Measurements from ENCODE around the gene MYOZ1. TPM values are rescaled to one million over a fixed set of nuclear protein-coding genes. Genes with fewer than 3 reads are reported as not detected.

Gene MYOZ1
- total RNA-seq, 1 experiment from 2014 or later = not detected

DNA sequence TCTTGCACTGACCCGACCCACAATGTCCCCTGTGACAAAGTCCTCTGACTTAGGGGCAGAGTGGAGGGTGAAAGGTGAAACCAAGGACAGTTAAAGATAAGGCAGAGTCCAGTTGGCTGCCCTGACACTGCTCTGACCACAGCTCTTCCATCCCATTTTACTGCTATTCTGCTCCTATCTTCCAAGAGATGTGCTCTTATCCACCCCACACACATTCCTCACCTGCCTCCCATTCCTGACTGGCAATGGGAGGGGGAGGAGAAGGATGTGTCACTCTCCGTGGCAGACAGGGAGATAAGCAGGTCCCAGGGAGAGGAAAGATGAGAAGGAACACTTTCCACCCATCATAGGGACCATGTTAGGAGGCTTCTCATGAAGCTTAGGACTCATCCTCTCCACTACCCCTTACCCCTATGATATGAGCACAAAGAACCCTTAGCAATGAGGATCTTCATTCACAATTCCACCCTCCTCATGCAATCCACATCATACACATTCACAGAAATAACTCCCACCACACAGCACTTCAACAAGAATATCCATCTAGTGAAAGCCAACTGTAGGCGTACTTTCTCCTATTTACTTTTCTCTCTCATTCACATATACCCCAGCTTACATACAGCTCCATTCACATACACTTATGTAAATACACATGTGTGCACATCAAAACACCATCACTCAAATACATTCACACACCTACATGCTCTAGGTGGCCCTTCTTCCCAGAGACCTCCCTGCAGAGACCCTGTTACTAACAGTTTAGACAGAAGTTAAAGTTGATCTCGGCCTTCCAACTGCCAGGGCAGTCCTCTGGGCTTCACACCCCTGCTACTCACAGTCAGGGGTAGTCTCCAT, 7.9 kb upstream of the MYOZ1 start (continued):
- TF ChIP-seq FOSL1 (IDR thresholded peaks at IDR 0.05; ENCODE audit: low read depth) = no peak
- TF ChIP-seq SIN3A (IDR thresholded peaks at IDR 0.05; ENCODE audit: low read depth) = no peak
- TF ChIP-seq POLR2A (IDR thresholded peaks at IDR 0.05; ENCODE audit: borderline replicate concordance, extremely low read depth, insufficient read depth, insufficient read length) = no peak
- no peak for TF ChIP-seq POLR2AphosphoS5 (IDR thresholded peaks at IDR 0.05; ENCODE audit: low read depth, low read length)
- no peak for TF ChIP-seq ZFX (IDR thresholded peaks at IDR 0.05)
- no peak for TF ChIP-seq CEBPB (IDR thresholded peaks at IDR 0.05; ENCODE audit: low read depth)

DNA sequence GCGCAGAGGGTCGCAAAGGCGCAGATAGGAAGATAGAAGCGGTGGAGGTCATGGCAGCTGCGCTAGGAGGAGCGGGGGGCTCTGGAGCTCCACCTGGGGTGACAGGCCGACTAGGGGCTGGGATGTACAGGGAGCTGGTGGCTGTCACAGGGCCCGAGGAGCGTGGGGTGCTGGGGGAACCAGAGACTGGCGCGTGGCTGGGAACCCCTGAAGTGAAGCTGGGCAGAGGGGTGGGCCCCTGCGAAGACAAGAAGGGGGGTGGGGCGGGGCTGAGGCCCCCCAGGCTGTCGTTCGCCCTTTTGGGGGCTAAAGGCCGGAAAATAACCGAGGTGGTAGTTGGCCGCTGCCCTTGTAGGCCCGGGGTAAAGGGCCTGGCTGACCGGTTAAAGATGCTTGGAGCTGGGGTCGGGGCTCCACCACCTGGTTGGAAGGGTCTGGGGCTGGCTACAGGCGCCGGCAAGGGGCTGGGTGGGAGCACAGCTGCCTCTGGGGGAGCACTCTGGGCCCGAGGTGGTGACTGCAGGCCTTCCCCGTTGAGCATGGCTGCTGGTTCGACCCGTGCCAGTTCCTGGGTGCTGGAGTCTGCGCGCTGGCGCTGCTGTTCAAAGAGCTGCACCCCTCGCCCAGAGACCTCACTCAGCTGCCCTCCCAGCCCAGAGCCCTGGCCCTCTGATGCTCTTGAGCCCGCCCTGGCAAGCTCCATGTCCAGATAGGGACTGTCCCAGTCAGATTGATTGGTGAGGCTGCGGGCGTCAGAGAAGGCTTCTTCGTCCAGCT, 6.8 kb upstream of the MYOZ1 start:
- RAD21 ChIA-PET (ENCODE audit: low non-redundant PET in 1 of 2, low total read pairs in 2 of 2, uncharacterized antibody in 2 of 2, unreplicated experiment in 2 of 2) = no interaction called here
- no peak for TF ChIP-seq RAD21 (IDR thresholded peaks at IDR 0.05; ENCODE audit: low read depth)
- TF ChIP-seq EZH2 (IDR thresholded peaks at IDR 0.05) = no peak
- TF ChIP-seq SIN3A (IDR thresholded peaks at IDR 0.05; ENCODE audit: low read depth) = no peak
- TF ChIP-seq, protein P1, sequence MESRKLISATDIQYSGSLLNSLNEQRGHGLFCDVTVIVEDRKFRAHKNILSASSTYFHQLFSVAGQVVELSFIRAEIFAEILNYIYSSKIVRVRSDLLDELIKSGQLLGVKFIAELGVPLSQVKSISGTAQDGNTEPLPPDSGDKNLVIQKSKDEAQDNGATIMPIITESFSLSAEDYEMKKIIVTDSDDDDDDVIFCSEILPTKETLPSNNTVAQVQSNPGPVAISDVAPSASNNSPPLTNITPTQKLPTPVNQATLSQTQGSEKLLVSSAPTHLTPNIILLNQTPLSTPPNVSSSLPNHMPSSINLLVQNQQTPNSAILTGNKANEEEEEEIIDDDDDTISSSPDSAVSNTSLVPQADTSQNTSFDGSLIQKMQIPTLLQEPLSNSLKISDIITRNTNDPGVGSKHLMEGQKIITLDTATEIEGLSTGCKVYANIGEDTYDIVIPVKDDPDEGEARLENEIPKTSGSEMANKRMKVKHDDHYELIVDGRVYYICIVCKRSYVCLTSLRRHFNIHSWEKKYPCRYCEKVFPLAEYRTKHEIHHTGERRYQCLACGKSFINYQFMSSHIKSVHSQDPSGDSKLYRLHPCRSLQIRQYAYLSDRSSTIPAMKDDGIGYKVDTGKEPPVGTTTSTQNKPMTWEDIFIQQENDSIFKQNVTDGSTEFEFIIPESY (IDR thresholded peaks at IDR 0.05; ENCODE audit: extremely low read depth, insufficient replicate concordance, low read length) = no peak
- TF ChIP-seq, protein P2, sequence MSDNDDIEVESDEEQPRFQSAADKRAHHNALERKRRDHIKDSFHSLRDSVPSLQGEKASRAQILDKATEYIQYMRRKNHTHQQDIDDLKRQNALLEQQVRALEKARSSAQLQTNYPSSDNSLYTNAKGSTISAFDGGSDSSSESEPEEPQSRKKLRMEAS (IDR thresholded peaks at IDR 0.05) = no peak
- no peak for TF ChIP-seq ELF1 (IDR thresholded peaks at IDR 0.05; ENCODE audit: borderline replicate concordance, low read depth)
- TF ChIP-seq, protein P3, sequence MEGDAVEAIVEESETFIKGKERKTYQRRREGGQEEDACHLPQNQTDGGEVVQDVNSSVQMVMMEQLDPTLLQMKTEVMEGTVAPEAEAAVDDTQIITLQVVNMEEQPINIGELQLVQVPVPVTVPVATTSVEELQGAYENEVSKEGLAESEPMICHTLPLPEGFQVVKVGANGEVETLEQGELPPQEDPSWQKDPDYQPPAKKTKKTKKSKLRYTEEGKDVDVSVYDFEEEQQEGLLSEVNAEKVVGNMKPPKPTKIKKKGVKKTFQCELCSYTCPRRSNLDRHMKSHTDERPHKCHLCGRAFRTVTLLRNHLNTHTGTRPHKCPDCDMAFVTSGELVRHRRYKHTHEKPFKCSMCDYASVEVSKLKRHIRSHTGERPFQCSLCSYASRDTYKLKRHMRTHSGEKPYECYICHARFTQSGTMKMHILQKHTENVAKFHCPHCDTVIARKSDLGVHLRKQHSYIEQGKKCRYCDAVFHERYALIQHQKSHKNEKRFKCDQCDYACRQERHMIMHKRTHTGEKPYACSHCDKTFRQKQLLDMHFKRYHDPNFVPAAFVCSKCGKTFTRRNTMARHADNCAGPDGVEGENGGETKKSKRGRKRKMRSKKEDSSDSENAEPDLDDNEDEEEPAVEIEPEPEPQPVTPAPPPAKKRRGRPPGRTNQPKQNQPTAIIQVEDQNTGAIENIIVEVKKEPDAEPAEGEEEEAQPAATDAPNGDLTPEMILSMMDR (IDR thresholded peaks at IDR 0.05 in 2 of 3, conservative IDR thresholded peaks at IDR 0.05 in 1 of 3; ENCODE audit: borderline replicate concordance in 1 of 3, insufficient read depth in 1 of 3, low read depth in 2 of 3, low read length in 2 of 3) = no peak
- TF ChIP-seq JUND (IDR thresholded peaks at IDR 0.05) = no peak
- no peak for TF ChIP-seq SP1 (IDR thresholded peaks at IDR 0.05; ENCODE audit: low read depth)
- no peak for TF ChIP-seq CEBPB (IDR thresholded peaks at IDR 0.05; ENCODE audit: low read depth)
- TF ChIP-seq EGR1 (IDR thresholded peaks at IDR 0.05; ENCODE audit: low read depth) = no peak
- no peak for TF ChIP-seq POLR2AphosphoS5 (IDR thresholded peaks at IDR 0.05; ENCODE audit: low read depth, low read length)
- no peak for TF ChIP-seq YY1 (IDR thresholded peaks at IDR 0.05; ENCODE audit: extremely low read depth, insufficient replicate concordance, low read depth, low read length)
- TF ChIP-seq SRF (IDR thresholded peaks at IDR 0.05; ENCODE audit: low read depth) = no peak
- TF ChIP-seq ZNF274 (IDR thresholded peaks at IDR 0.05; ENCODE audit: low read depth, low read length) = no peak
- BruUV-seq (replicated peaks) = no TSS peak
- ATAC-seq (no peak), DNase-seq (ENCODE audit: low read depth, low spot score) (no peak)
- Histone ChIP-seq H3K27ac (ENCODE audit: low read depth, low read length) (no peak overlapping the region), H4K20me1 (ENCODE audit: insufficient read depth) (no peaks in the 10 kb centered on the region), H3K4me1 (ENCODE audit: control insufficient read depth in 1 of 2, insufficient read depth in 2 of 2, low read length in 2 of 2) (peaks cover 0 to 11% of the 10 kb centered on the region in 2 experiments; a peak in 3 of 4 replicates), H3K4me3 (replicated peaks in 1 of 2; ENCODE audit: low read depth in 1 of 2, low read length in 2 of 2) (no peak overlapping the region), H3K36me3 (ENCODE audit: control insufficient read depth in 1 of 2, insufficient read depth in 2 of 2, low read length in 2 of 2) (no peaks in the 10 kb centered on the region), H3K9ac (ENCODE audit: low read length) (no peak overlapping the region), H2AFZ (ENCODE audit: low read depth, low read length, poor library complexity, severe bottlenecking) (no peak overlapping the region), H3K9me2 (ENCODE audit: insufficient read depth) (no peaks in the 10 kb centered on the region), H3K79me2 (ENCODE audit: insufficient read depth, low read length) (no peaks in the 10 kb centered on the region), H3K4me2 (ENCODE audit: low read length) (no peak overlapping the region), H3K9me3 (ENCODE audit: control insufficient read depth in 1 of 2, insufficient read depth in 1 of 2, low read depth in 1 of 2, low read length in 2 of 2) (no peaks in the 10 kb centered on the region), H3K27me3 (ENCODE audit: insufficient read depth, low read length) (0 out of 2 replicates have a peak, but pooled peaks cover 4% of the 10 kb centered on the region)
- POLR2A ChIA-PET = no interaction called here
- CTCF ChIA-PET = no interaction called here
- intact Hi-C loops (cut with micrococcal nuclease) = no loop called here
